HCT116 (cell line): ENCODE measurements around the gene OR6S1. TPM values are rescaled to one million over a fixed set of nuclear protein-coding genes. Genes with fewer than 3 reads are reported as not detected.

ENCODE experiments used
- ATAC-seq: fragments of 200-7000 bp; cut with Tn5 transposase; 2 replicates; pipeline ENCODE4 v1.9.1; 2020; ENCODE audit warnings: mild to moderate bottlenecking, moderate library complexity
- BruUV-seq: library from RNA; stranded (reverse); fragments of 400-500 nt; replicated peaks from 2 replicates; lab custom pipeline; 2021; lab: Mats Ljungman, UMichigan
- CTCF ChIA-PET: fragments of 300-600 bp; sonication (Branson Sonifier 250); formaldehyde crosslinking; loops from one replicate; lab custom pipeline; 2021; ENCODE audit warnings: antibody characterized with exemption; lab: Charles Lee
- POLR2A ChIA-PET: fragments of 300-600, 350-600 bp; sonication (Branson Sonifier 250); formaldehyde crosslinking; loops from one replicate; lab custom pipeline; 2021; ENCODE audit warnings: antibody characterized with exemption; lab: Charles Lee
- RAD21 ChIA-PET, 2 experiments: fragments of 300-600 bp; sonication (Branson Sonifier 250); formaldehyde crosslinking; loops; one replicate each; lab custom pipeline; 2023; ENCODE audit warnings: low total read pairs in 2 of 2; ENCODE audit not compliant: uncharacterized antibody in 2 of 2, unreplicated experiment in 2 of 2, low non-redundant PET in 1 of 2; lab: Charles Lee
- DNase-seq: peaks from one replicate; pipeline ENCODE4 v3.0.0-alpha.2; 2010; ENCODE audit warnings: low read depth, low spot score
- H2AFZ ChIP-seq: fragments of 200-600 bp; shearing (Covaris generic), sonication (generic); 2 replicates; pipeline ENCODE4 v1.6.1; 2017; ENCODE audit warnings: low read depth, mixed run types, mixed read lengths, antibody characterized with exemption, low read length; ENCODE audit not compliant: poor library complexity, severe bottlenecking
- H3K27ac ChIP-seq: 2 replicates; pipeline ENCODE4 v1.5.1; 2012; ENCODE audit warnings: low read depth, low read length
- H3K27me3 ChIP-seq: fragments of 200-600 bp; sonication (generic); 2 replicates; pipeline ENCODE4 v1.6.1; 2016; ENCODE audit warnings: mixed run types, low read length, mixed read lengths; ENCODE audit not compliant: insufficient read depth
- H3K36me3 ChIP-seq, 2 experiments: fragments of 200-500 bp in 1 of 2; fragments of 200-600 bp in 1 of 2; sonication (Bioruptor generic) in 1 of 2; sonication (generic) in 1 of 2; 2 replicates each; pipeline versions ENCODE4 v1.5.1 to v1.6.1; 2014 to 2016; ENCODE audit warnings: low read length in 2 of 2, inconsistent platforms in 1 of 2, mixed read lengths in 1 of 2, mixed run types in 1 of 2; ENCODE audit not compliant: insufficient read depth in 2 of 2, control insufficient read depth in 1 of 2
- H3K4me1 ChIP-seq, 2 experiments: fragments of 200-600 bp in 1 of 2; sonication (generic) in 1 of 2; 2 replicates each; pipeline versions ENCODE4 v1.5.1 to v1.6.1; 2012 to 2017; ENCODE audit warnings: low read length in 2 of 2, inconsistent platforms in 1 of 2, mild to moderate bottlenecking in 1 of 2, mixed read lengths in 1 of 2, mixed run types in 1 of 2, moderate library complexity in 1 of 2; ENCODE audit not compliant: insufficient read depth in 2 of 2, control insufficient read depth in 1 of 2
- H3K4me2 ChIP-seq: fragments of 200-600 bp; sonication (generic); 2 replicates; pipeline ENCODE4 v1.6.1; 2017; ENCODE audit warnings: mixed run types, low read length, mixed read lengths
- H3K4me3 ChIP-seq, 2 experiments: fragments of 200-600 bp in 1 of 2; sonication (generic) in 1 of 2; replicated peaks in 1 of 2; 2 replicates each; pipeline ENCODE4 v1.5.1; 2011 to 2016; ENCODE audit warnings: low read length in 2 of 2, control low read depth in 1 of 2, low read depth in 1 of 2, mild to moderate bottlenecking in 1 of 2, mixed read lengths in 1 of 2, mixed run types in 1 of 2
- H3K79me2 ChIP-seq: fragments of 200-600 bp; sonication (generic); 2 replicates; pipeline ENCODE4 v1.6.1; 2017; ENCODE audit warnings: mild to moderate bottlenecking, mixed run types, low read length, moderate library complexity, mixed read lengths; ENCODE audit not compliant: insufficient read depth
- H3K9ac ChIP-seq: fragments of 200-600 bp; sonication (generic); 2 replicates; pipeline ENCODE4 v1.6.1; 2016; ENCODE audit warnings: low read length, mixed read lengths
- H3K9me2 ChIP-seq: fragments of 200-600 bp; sonication (generic), shearing (Covaris generic); 2 replicates; pipeline ENCODE4 v1.6.1; 2017; ENCODE audit warnings: mixed run types, mild to moderate bottlenecking, moderate library complexity; ENCODE audit not compliant: insufficient read depth
- H3K9me3 ChIP-seq, 2 experiments: fragments of 200-500 bp in 1 of 2; fragments of 200-600 bp in 1 of 2; sonication (Bioruptor generic) in 1 of 2; sonication (generic) in 1 of 2; 2 replicates each; pipeline ENCODE4 v1.6.1; 2014 to 2017; ENCODE audit warnings: low read length in 2 of 2, mixed read lengths in 2 of 2, inconsistent platforms in 1 of 2, low read depth in 1 of 2, mild to moderate bottlenecking in 1 of 2, mixed run types in 1 of 2, moderate library complexity in 1 of 2; ENCODE audit not compliant: control insufficient read depth in 1 of 2, insufficient read depth in 1 of 2
- H4K20me1 ChIP-seq: fragments of 200-600 bp; sonication (generic), shearing (Covaris generic); 2 replicates; pipeline ENCODE4 v1.6.1; 2017; ENCODE audit warnings: mixed run types, mild to moderate bottlenecking, moderate library complexity; ENCODE audit not compliant: insufficient read depth
- ATF3 ChIP-seq: IDR thresholded peaks from 2 replicates; pipeline ENCODE4 v1.6.1; 2012
- CBX3 ChIP-seq: IDR thresholded peaks from 2 replicates; pipeline ENCODE4 v1.6.1; 2012; ENCODE audit warnings: low read depth
- CEBPB ChIP-seq: IDR thresholded peaks from 2 replicates; pipeline ENCODE4 v1.6.1; 2012; ENCODE audit warnings: low read depth
- EGR1 ChIP-seq: IDR thresholded peaks from 2 replicates; pipeline ENCODE4 v1.6.1; 2012; ENCODE audit warnings: low read depth
- EZH2 ChIP-seq: fragments of 200-600 bp; sonication (generic); IDR thresholded peaks from 2 replicates; pipeline ENCODE4 v1.6.1; 2017; ENCODE audit warnings: antibody characterized with exemption, mixed run types
- EZH2phosphoT487 ChIP-seq: fragments of 200-600 bp; IDR thresholded peaks from 2 replicates; pipeline ENCODE4 v1.6.1; 2018; ENCODE audit warnings: antibody characterized with exemption, borderline replicate concordance
- FOSL1 ChIP-seq: IDR thresholded peaks from 2 replicates; pipeline ENCODE4 v1.6.1; 2012; ENCODE audit warnings: low read depth
- POLR2A ChIP-seq: IDR thresholded peaks from 2 replicates; pipeline ENCODE4 v1.7.0; 2011; ENCODE audit warnings: borderline replicate concordance; ENCODE audit not compliant: insufficient read depth, insufficient read length; ENCODE audit errors: extremely low read depth
- RAD21 ChIP-seq: IDR thresholded peaks from 2 replicates; pipeline ENCODE4 v1.6.1; 2012; ENCODE audit warnings: low read depth, mild to moderate bottlenecking
- REST ChIP-seq: IDR thresholded peaks from 2 replicates; pipeline ENCODE4 v1.6.1; 2012; ENCODE audit warnings: low read depth
- ZBTB33 ChIP-seq: IDR thresholded peaks from 2 replicates; pipeline ENCODE4 v1.6.1; 2011; ENCODE audit warnings: mild to moderate bottlenecking, low read length, moderate library complexity; ENCODE audit not compliant: insufficient replicate concordance; ENCODE audit errors: extremely low read depth
- ZFX ChIP-seq: fragments of 450-650 bp; IDR thresholded peaks from 2 replicates; pipeline ENCODE4 v1.6.1; 2017
- intact Hi-C: fragments of 100-400 bp; cut with micrococcal nuclease; formaldehyde crosslinking; loops from 2 replicates; pipeline ENCODE4 v1.10.0; 2022
- total RNA-seq: library from RNA; stranded (reverse); gene quantifications from one replicate; pipeline ENCODE4 v1.2.1, GENCODE V29; 2021; ENCODE audit not compliant: unreplicated experiment
- TF ChIP-seq, protein P1 (sequence below): IDR thresholded peaks from 2 replicates; pipeline ENCODE4 v1.6.1; 2012

OR6S1 gene
- total RNA-seq, 1 experiment from 2014 or later: not detected

- ChIA-PET RAD21 (no interaction called here), POLR2A (interaction anchor here (0.6 kb wide), 1 partner anchor 24 kb away, joined by 3 read pairs; no protein-coding TSS in a partner anchor), CTCF (no interaction called here)
- Histone ChIP-seq H4K20me1 (no peaks in the 10 kb centered on the region), H3K9me3 (no peaks in the 10 kb centered on the region), H3K36me3 (no peaks in the 10 kb centered on the region), H3K9me2 (no peaks in the 10 kb centered on the region), H3K4me1 (peaks cover 9 to 31% of the 10 kb centered on the region in 2 experiments), H3K4me2 (no peak overlapping the region), H3K79me2 (no peaks in the 10 kb centered on the region), H3K27ac (no peak overlapping the region), H3K27me3 (no peaks in the 10 kb centered on the region; the same call in 1 of the 2 replicates), H3K4me3 (no peak overlapping the region), H3K9ac (no peak overlapping the region), H2AFZ (no peak overlapping the region)
- ATAC-seq (no peak), DNase-seq (no peak)
- intact Hi-C loops: no loop called here
- TF ChIP-seq POLR2A (no peak), CEBPB (no peak), FOSL1 (no peak), EZH2 (no peak), ATF3 (no peak), CBX3 (no peak), EZH2phosphoT487 (no peak), EGR1 (no peak), REST (no peak), RAD21 (no peak), ZFX (no peak), ZBTB33 (no peak)
- TF ChIP-seq, protein P1, sequence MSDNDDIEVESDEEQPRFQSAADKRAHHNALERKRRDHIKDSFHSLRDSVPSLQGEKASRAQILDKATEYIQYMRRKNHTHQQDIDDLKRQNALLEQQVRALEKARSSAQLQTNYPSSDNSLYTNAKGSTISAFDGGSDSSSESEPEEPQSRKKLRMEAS: no peak
- no TSS peak for BruUV-seq
Measured at GRCh38 chr14:20626274-20626673, 15.2 kb downstream of the OR6S1 start.
